SIG-M5 treated with dmso at 0.1 percent for 504 hours (cell line): ENCODE results near the gene COL8A1.
"Not testable (repeated sequence)": the region's sequence is repeated elsewhere in the genome, so short reads cannot be mapped to it uniquely, and the experiment has no call there.

ENCODE experiments used
- DNase-seq: peaks from one replicate; lab custom pipeline; 2025; ENCODE audit not compliant: unreplicated experiment; lab: John Stamatoyannopoulos, UW

COL8A1 gene

DNA sequence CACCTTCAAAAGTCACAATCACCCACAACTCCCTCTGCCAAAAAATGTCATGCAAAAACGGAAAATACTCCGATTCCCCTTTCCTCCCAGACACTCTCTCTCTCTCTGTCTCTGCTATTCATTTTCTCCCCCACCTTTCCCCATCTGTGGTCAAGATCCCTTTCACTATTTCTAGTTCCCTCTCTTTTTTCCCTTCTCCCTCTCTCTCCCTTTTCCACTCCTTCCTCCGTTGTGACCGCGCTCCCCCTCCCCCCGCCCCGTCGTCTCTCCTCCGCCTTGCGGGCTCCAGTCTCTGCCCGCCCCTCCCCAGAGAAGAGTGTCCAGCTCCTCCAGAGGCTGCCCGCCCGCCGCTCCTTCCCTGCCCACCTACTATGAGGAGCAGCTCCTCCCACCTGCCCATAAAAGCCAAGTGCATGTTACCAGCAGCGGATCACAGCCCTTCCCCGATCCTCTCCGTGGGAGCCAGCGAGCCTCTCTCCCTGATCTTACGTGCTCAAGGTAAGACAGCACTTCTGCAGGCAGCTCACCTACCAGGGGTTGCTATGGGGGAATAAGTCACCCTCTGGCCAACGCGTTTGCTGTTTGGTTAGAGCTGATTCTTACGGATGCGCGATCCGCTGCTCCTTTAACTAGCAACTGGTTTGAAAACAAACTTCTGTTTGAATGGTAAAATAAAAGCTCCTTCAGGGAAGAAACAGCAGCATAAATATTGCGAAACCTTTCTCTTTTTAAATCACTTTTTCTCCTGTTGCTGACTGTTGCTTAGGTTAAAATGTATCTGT, at the start of gene COL8A1:
COL8A1 (plus strand) TSS at position 428 of the 782 bp plus-strand sequence. CDS start 152,089 bp downstream, outside the sequence.
- DNase-seq: no peak

DNA sequence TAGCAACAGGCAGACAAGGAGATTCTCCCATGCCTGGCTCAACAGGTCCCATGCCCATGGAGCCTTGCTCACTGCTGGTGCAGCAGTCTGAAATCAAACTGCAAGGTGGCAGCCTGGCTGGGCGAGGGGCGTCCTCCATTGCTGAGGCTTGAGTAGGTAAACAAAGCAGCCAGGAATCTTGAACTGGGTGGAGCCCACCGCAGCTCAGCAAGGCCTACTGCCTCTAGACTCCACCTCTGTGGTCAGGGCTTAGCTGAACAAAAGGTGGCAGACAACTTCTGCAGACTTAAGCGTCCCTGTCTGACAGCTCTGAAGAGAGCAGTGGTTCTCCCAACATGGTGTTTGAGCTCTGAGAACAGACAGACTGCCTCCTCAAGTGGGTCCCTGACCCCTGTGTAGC, 49.2 kb upstream of the COL8A1 start:
- DNase-seq: not testable (repeated sequence)

DNA sequence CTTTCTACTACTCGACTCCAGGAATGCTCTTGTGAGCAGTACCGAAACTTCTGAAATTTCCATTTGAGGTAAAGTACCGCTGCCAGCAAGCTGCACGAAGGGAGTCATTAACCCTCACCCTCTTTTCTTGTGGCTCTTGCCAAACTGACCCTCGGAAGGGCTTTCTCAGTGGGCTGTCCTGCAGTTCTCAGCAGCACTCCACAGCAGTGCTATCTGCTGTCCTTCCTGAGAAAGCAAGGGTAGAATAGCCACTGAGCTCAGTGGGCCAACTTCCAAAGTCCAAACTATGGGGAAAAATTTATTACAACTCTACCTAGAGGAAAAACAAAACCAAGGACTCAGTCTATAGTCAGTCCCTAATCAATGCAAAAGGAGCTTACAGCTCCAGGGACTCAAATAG, 38.5 kb upstream of the COL8A1 start:
- no peak for DNase-seq

DNA sequence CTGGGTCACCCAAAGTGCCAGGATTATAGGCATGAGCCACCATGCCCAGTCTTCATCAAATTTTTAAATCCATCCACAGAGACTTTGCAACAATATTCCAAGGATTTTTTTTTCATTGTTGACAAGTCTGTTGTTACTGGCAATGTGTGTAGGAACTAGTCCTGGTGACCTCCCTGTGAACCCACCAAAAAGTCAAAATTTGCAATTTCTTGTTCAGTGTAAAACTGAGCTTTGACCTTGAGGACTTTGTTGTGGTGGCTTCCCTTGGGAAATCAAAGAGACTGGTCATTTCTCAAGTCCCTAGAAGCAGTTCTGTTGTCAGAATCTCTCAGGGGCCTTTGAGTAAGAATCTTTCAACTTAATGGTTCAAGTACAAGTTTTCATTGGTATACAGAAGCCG, 36.9 kb upstream of the COL8A1 start:
- DNase-seq: no peak

DNA sequence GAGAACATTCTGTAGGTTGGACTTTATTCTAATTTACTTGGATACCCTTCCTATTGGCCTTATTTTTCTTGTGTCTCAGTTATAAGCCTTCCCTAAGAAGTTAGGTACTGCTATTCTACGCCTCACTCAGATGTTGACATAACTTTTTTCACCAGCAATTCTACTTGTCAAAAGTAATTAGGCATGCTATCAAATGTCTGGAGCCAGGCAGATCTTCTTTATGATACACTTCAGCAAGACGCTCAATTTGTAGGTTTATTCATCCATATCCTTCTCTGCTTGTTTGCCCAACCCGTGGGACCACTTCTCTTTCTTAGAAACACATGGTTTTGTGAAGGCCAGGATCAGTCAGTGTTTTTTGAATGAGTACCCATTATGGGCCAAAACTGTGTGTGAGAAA, 36.2 kb upstream of the COL8A1 start:
- no peak for DNase-seq

DNA sequence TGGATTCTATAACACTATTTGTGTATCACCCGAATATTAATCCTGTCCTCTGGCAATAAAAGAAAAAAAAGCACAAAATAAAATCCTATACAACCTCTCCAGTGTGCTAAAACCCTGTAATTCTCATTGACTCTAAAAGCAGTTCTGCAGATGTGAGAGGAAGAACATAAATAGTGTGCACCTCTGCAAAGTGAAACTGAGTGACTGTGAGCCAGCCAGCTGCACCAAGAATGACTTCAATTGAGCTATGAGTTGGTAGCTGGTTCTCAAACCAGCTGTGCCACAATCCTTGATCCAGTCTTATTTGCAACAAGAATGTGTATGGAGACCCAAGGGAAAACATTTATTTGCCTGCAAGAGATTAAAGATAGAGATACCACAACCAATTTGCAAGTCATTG, 31.2 kb upstream of the COL8A1 start:
- DNase-seq: no peak

DNA sequence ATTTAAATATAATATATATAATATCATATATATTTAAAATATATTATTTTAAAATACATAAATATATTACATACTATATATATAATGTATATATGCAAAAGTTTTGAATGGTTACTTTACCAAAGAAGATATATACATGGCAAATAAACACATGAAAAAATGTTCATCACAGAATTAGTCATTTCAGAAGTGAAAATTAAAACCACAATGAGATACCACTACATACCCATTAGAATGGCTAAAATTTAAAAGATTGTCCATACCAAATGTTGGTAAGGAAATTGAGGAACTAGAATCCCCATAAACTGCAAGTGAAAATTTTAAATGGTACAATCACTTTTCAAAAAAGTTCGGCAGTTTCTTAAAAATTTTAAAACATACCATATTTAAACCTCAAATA, 23.6 kb upstream of the COL8A1 start:
- DNase-seq: no peak

DNA sequence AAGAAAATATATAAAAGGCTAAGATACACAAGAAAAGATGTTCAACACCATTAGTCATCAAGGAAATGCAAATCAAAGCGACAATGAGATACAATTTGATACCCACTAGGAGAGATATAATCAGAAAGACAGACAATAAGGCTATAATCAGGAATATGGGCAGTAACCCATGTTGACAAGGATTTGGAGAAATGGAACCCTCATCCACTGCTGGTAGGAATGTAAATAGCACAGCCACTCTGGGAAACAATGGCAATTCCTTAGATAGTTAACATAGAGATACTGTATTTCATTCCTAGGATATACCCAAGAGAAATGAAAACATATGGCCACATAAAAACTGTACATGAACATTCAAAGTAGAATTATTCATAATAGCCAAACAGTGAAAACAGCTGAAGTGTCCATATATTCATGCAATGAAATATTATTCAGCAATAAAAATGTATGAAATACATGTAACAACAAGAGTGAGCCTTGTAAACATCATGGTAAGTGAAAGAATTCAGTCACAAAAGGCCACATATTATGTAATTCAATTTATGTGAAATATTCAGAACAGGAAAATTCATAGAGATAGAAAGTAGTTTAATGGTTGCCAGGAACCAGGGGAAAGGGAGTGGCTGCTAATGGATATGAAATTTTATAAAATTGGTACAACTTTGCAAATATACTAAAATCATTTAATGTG, 18.2 kb upstream of the COL8A1 start:
- DNase-seq: no peak

DNA sequence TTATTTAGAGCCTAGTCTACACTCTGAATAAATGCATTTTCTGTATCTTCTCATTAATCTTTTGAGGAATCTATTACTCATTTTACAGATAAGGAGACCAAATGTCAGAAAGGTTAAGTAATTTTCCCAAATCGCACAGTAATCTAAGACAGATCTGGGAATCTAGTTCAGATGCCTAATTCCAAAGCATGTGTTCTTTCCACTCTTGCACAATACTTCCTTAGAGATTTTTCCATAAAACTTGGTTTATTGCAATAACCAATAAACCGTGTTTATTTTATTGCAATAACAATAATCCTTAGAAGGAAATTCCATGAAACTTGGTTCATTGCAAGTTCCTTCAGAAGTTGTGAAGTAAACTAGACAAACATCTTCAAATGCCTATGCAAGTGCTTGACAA, 17.4 kb upstream of the COL8A1 start:
- DNase-seq: no peak

DNA sequence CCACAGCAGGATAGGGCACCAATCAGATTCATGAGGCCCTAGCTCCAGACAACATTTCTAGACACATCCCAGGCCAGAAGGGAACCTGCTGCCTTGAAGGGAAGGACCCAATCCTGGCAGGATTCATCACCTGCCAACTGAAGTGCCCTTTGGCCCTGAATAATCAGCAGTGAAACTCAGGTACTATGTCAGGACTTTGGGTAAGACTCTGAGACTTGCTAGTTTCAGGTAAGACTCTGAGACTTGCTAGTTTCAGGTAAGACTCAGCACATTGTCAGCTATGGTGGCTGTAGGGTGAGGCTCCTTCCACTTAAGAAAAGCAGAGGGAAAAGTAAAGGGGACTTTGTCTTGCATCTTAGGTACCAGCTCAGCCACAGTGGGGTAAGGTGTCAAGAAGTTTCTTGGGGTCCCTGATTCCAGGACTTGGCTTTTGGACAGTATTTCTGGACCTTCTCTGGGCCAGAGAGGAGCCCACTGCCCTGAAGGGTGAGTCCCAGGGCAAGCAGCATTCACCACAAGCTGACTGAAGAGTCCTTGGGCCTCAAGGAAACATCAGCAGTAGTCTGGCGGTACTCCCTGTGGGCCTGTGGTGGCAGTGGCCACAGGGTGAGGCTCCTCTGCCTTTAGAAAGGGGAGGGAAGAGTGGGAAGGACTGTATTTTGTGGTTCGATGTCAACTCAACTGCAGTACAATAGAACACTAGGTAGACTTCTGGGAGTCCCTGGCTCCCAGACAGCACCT, 13.7 kb upstream of the COL8A1 start:
- no peak for DNase-seq

DNA sequence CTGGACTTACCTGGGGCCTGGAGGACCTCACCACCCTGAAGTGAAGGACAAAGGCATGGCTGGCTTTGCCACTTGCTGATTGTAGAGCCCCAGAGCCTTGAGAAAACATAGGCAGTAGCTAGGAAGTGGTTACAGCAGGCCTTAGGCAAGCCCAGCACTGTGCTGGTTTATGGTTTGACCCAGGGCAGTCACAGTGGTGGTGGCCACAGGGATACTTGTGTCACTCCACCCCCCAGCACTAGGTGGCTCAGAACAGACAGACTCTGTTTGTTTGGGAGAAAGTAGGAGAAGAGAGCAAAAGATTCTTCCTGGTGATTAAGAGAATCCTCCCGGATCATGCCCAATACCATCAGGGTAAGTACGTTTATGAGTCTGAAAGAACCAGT, 13.2 kb upstream of the COL8A1 start:
- DNase-seq: no peak

DNA sequence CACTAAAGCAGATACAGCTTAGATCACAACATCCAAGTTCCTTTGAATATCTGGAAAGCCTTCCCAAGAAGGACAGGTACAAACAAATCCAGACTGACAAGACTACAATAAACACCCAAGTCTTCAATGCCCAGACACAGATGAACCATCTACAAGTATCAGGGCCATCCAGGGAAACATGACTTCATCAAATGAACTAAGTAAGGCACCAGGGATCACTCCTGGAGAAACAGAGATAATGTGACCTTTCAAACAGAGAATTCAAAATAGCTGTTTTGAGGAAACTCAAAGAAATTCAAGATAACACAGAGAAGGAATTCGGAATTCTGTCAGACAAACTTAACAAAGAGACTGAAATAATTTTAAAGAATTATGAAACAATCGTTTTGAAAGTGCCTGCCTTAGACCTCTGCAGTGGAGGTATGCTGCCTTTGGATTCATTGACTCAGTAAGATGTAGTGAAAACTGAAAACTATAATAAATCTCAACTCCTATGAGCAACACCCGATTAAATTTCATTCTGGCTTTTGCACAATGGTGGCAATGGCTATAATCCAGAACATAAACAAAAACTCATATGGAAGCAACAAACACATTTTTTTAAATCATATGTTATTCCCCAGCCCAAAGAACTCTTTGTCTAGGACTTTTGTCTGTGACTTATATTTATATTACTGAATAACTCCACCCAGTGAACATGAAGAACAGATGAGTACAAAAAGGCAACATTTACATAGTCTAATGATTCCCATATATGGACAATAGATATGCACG, 12.6 kb upstream of the COL8A1 start:
- DNase-seq: no peak

DNA sequence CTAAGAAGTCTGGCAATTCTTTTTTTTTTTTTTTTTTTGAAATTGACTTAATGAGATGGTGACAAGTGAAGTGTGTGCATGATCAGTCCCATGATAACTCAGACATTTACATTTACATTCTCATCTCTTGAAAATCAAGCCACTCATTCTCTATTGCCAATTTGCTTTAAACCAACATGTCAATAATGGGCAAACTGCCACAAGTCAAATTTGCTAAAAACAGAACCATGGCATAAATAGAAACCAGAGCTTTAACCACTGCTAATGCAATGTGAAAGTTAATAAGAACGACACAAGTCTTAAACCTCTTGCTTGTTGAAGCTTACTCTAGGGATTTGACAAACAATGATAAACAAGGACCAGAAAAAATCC, 12.0 kb upstream of the COL8A1 start:
- no peak for DNase-seq

DNA sequence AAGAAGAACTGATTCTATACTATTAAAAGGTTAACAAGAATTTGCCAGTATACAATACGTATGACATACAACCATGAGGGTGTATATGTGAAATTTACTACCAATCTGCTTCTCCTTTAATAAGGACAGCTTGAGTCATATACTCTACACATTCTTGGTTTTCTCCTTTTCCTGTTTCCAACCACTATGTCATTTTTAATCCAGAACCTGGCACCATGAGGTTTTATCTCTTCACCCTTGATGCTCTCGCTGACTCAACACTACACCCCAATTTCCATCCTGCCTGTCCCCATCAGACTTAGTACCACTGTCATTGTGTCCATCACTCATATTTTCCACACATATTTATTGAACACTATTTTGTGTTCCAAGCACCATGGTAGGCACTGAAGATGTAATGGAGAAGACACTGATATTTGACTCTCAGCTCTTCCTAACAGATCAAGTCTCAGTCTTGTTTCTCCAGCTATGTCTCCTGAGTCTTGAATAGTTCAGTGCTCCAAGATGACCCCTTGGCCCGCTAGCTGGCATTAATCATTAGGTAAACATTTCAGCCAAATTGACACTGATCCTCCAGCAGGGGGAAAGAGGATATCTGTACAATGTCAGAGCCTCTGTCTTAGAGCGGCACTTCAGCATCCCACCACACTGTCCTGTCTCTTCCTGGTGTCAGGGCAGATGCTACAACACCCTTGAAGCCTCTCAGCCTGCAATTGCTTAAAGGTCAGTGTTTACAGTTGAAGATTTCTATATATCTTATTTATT, 11.2 kb upstream of the COL8A1 start:
- DNase-seq: no peak

DNA sequence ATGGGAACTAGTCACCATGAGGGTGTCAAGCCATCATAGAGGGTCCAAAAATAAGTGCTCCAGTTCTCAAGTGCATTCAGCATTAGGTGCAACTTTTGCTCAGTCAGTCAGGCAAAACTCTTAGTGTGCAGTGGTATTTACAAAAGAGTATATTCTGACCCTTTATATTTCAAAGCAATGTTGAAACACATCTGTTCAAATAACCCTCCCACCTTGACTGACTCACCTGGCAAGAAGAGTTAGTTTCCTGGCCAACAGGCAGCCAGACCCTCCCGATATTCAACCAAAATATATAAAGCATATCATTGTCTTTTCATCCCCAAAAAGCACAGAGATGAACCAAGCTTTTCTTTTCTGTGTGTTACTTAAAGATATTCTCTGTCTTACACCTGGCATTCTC, 7.6 kb upstream of the COL8A1 start:
- no peak for DNase-seq

DNA sequence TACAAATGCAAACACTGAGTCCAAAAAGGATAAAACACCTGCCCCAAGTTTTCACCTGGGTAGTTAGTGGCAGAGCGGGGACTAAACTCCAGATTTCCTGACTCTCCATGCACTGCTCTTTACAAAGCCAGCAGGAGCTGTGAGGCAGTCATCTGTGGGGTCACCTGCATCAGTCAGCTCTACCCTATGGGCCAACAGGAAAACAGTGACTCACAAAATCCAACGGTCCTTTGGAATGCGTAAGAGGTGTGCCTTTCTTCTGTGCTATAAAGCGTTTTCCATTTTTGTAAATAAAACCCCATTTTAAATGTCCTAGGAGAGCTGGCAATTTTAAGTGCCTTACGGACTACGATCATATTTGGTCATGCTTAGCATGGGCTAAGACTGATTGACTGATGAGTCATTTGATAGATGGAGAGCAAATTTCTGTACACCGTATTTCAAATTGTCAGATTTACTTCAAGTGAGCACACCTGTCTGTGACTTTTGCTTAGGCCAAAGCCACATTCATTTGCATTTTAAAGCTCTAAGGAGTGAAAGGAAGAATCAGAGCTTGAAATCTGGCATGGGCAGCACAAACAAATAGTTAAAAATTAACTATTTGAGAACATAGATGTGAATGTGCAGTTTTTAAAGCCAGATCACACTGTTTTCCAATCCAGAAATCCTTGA, 4.4 kb upstream of the COL8A1 start:
- DNase-seq: no peak

DNA sequence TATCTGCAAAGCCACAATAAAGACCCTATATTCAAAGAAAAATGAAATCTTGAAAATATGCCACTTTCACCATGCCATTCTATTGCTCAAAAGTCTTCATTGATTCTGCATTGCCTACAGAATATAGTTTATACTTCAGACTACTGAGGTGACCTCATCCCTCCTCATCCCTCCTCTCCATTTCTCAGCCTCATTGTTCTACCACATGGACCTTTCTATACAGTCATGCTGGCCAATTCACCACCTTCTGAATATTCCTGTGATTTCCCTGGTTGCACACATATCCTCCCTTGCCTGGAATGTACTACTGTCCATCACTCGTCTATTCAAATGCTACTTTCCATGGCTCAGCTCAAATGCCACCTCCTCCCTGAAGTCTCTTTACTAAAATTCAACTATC, 3.5 kb upstream of the COL8A1 start:
- no peak for DNase-seq

DNA sequence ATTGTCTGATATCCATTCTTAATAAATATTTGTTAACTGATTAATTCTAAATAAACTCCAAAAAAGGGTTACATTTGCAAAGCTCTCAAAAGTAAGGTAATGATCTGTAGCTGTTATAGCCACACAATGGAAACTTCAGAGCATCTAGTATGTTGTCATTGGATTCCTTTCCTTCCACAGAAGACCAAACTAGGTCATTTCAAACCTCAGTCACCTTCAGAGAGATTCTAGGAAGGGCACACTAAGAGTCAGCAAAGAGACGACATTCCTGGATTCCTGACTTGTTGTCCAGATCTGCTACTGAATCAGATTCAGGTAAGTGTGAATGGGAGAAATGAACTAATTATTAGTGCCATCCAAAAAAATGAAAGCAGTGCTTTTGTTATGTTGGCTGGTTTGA, 3.0 kb upstream of the COL8A1 start:
- DNase-seq: no peak

DNA sequence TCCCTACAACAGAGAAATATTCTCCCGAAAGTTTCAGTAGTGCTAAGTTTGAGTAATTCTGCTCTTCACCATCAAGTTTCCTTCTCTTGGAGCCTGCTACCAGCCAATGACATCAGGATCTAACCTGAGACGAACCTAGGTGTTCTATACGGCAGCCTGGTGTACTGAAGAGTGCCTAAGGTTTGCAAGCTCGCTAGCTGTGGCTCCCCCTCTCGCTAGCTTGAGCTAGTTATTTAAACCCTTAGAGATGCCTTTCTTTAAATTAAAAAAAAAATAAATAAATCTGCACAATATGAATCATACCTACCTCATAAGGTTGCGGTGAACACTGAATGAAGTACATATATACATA, 1.4 kb upstream of the COL8A1 start:
- DNase-seq: no peak
